SU-DHL-6 (cell line): ENCODE measurements around the gene CYB5R3.
"Not testable (repeated sequence)": the region's sequence is repeated elsewhere in the genome, so short reads cannot be mapped to it uniquely, and the experiment has no call there.

Source experiments
- EZH2phosphoT487 ChIP-seq: fragments of 200-600 bp; sonication (generic), shearing (Covaris generic); conservative IDR thresholded peaks from 2 replicates; pipeline ENCODE4 v1.6.1; 2018; ENCODE audit warnings: mild to moderate bottlenecking, antibody characterized with exemption, low read length, moderate library complexity, mixed read lengths
- TF ChIP-seq, protein P1 (sequence below): fragments of 200-600 bp; sonication (generic); IDR thresholded peaks from one replicate; pipeline ENCODE4 v1.5.1; 2017; ENCODE audit warnings: antibody characterized with exemption, mild to moderate bottlenecking, low read length, moderate library complexity; ENCODE audit not compliant: insufficient read depth, poor library complexity, severe bottlenecking

GRCh38 chr22:42666393-42666792 lies 17.2 kb upstream of the CYB5R3 start:
- TF ChIP-seq, protein P1, sequence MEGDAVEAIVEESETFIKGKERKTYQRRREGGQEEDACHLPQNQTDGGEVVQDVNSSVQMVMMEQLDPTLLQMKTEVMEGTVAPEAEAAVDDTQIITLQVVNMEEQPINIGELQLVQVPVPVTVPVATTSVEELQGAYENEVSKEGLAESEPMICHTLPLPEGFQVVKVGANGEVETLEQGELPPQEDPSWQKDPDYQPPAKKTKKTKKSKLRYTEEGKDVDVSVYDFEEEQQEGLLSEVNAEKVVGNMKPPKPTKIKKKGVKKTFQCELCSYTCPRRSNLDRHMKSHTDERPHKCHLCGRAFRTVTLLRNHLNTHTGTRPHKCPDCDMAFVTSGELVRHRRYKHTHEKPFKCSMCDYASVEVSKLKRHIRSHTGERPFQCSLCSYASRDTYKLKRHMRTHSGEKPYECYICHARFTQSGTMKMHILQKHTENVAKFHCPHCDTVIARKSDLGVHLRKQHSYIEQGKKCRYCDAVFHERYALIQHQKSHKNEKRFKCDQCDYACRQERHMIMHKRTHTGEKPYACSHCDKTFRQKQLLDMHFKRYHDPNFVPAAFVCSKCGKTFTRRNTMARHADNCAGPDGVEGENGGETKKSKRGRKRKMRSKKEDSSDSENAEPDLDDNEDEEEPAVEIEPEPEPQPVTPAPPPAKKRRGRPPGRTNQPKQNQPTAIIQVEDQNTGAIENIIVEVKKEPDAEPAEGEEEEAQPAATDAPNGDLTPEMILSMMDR: not testable (repeated sequence)
- not testable (repeated sequence) for TF ChIP-seq EZH2phosphoT487
